GM23338 (cell line): Measurements from ENCODE around the gene OBSCN. TPM values are rescaled to one million over a fixed set of nuclear protein-coding genes. Genes with fewer than 3 reads are reported as not detected.

Source experiments
- ATAC-seq: fragments of 200-7000 bp; cut with Tn5 transposase; 3 replicates; pipeline ENCODE4 v1.9.1; 2020
- DNase-seq: peaks from one replicate; pipeline ENCODE4 v3.0.0-alpha.2; 2015; ENCODE audit warnings: low spot score
- H2AFZ ChIP-seq: fragments of 200-600 bp; sonication (generic); 2 replicates; pipeline ENCODE4 v1.8.0; 2016; ENCODE audit warnings: antibody characterized with exemption, mild to moderate bottlenecking, moderate library complexity
- H3F3A ChIP-seq: fragments of 200-600 bp; sonication (generic); replicated peaks from 2 replicates; pipeline ENCODE4 v1.8.0; 2017; ENCODE audit warnings: antibody characterized with exemption, mixed run types, low read depth
- H3K27ac ChIP-seq: fragments of 200-600 bp; sonication (generic); 2 replicates; pipeline ENCODE4 v1.6.1; 2016; ENCODE audit warnings: low read depth
- H3K27me3 ChIP-seq: fragments of 200-600 bp; sonication (generic); 2 replicates; pipeline ENCODE4 v1.8.0; 2016; ENCODE audit warnings: mild to moderate bottlenecking, mixed run types, moderate library complexity; ENCODE audit not compliant: insufficient read depth
- H3K36me3 ChIP-seq: fragments of 200-600 bp; sonication (generic); 2 replicates; pipeline ENCODE4 v1.8.0; 2016; ENCODE audit warnings: mild to moderate bottlenecking; ENCODE audit not compliant: insufficient read depth
- H3K4me1 ChIP-seq: fragments of 200-600 bp; sonication (generic); 2 replicates; pipeline ENCODE4 v1.8.0; 2016; ENCODE audit warnings: mild to moderate bottlenecking, moderate library complexity; ENCODE audit not compliant: insufficient read depth
- H3K4me2 ChIP-seq: fragments of 200-600 bp; sonication (generic); 2 replicates; pipeline ENCODE4 v1.7.1; 2017; ENCODE audit warnings: mixed run types
- H3K4me3 ChIP-seq: fragments of 200-600 bp; sonication (generic); 2 replicates; pipeline ENCODE4 v1.6.1; 2016; ENCODE audit warnings: mixed run types
- H3K79me2 ChIP-seq: fragments of 200-600 bp; sonication (generic); replicated peaks from 2 replicates; pipeline ENCODE4 v1.8.0; 2017; ENCODE audit warnings: mild to moderate bottlenecking; ENCODE audit not compliant: insufficient read depth
- H3K9me2 ChIP-seq: fragments of 200-600 bp; sonication (generic); 2 replicates; pipeline ENCODE4 v1.8.0; 2017; ENCODE audit not compliant: insufficient read depth
- H4K20me1 ChIP-seq: fragments of 200-600 bp; sonication (generic); replicated peaks from 2 replicates; pipeline ENCODE4 v1.8.0; 2017; ENCODE audit warnings: mild to moderate bottlenecking; ENCODE audit not compliant: insufficient read depth
- H3K27ac Mint-ChIP-seq: 2 replicates; pipeline ENCODE4 v1.8.0; 2020; ENCODE audit warnings: inconsistent platforms, mild to moderate bottlenecking, moderate library complexity, mixed read lengths
- H3K27me3 Mint-ChIP-seq: 3 replicates; pipeline ENCODE4 v1.8.0; 2022; ENCODE audit warnings: low read depth, mild to moderate bottlenecking, moderate library complexity, mixed read lengths, inconsistent platforms; ENCODE audit not compliant: insufficient read depth, poor library complexity
- H3K36me3 Mint-ChIP-seq: 3 replicates; pipeline ENCODE4 v1.8.0; 2021; ENCODE audit warnings: low read depth, mild to moderate bottlenecking, inconsistent platforms, moderate library complexity, mixed read lengths
- H3K4me1 Mint-ChIP-seq: 3 replicates; pipeline ENCODE4 v1.8.0; 2020; ENCODE audit warnings: mild to moderate bottlenecking, inconsistent platforms, mixed read lengths
- H3K4me3 Mint-ChIP-seq: 3 replicates; pipeline ENCODE4 v1.8.0; 2021; ENCODE audit warnings: moderate library complexity, mild to moderate bottlenecking, inconsistent platforms, mixed read lengths
- H3K9me3 Mint-ChIP-seq: 3 replicates; pipeline ENCODE4 v1.8.0; 2020; ENCODE audit warnings: moderate library complexity, mild to moderate bottlenecking, inconsistent platforms, mixed read lengths
- CREB1 ChIP-seq: fragments of 250-450 bp; sonication (Bioruptor Pico); IDR thresholded peaks from 2 replicates; pipeline ENCODE4 v1.5.0; 2020; ENCODE audit warnings: low read depth, mild to moderate bottlenecking, moderate library complexity
- EZH2 ChIP-seq: fragments of 200-600 bp; sonication (generic); IDR thresholded peaks from one replicate; pipeline ENCODE4 v1.8.0; 2017; ENCODE audit warnings: antibody characterized with exemption, mild to moderate bottlenecking, low read depth; ENCODE audit not compliant: unreplicated experiment
- EZH2phosphoT487 ChIP-seq: fragments of 200-600 bp; sonication (generic); IDR thresholded peaks from one replicate; pipeline ENCODE4 v1.8.1; 2018; ENCODE audit warnings: antibody characterized with exemption; ENCODE audit not compliant: unreplicated experiment
- JUNB ChIP-seq: IDR thresholded peaks from one replicate; pipeline ENCODE4 v1.6.1; 2016; ENCODE audit warnings: antibody characterized with exemption; ENCODE audit not compliant: unreplicated experiment
- NANOG ChIP-seq: IDR thresholded peaks from 2 replicates; pipeline ENCODE4 v1.6.1; 2016; ENCODE audit warnings: antibody characterized with exemption, borderline replicate concordance
- POLR2AphosphoS5 ChIP-seq: IDR thresholded peaks from 2 replicates; pipeline ENCODE4 v1.6.1; 2016; ENCODE audit warnings: antibody characterized with exemption, low read depth
- REST ChIP-seq: IDR thresholded peaks from one replicate; pipeline ENCODE4 v1.6.1; 2018; ENCODE audit warnings: antibody characterized with exemption; ENCODE audit not compliant: unreplicated experiment
- STAT1 ChIP-seq: IDR thresholded peaks from one replicate; pipeline ENCODE4 v1.6.1; 2016; ENCODE audit warnings: antibody characterized with exemption; ENCODE audit not compliant: unreplicated experiment
- ZNF114 ChIP-seq: fragments of 250-450 bp; sonication (Bioruptor Pico); IDR thresholded peaks from 2 replicates; pipeline ENCODE4 v1.5.0; 2020; ENCODE audit warnings: mild to moderate bottlenecking, moderate library complexity
- ZNF331 ChIP-seq: fragments of 250-450 bp; sonication (Bioruptor Pico); IDR thresholded peaks from 2 replicates; pipeline ENCODE4 v1.5.0; 2020; ENCODE audit warnings: low read depth, mild to moderate bottlenecking, moderate library complexity
- polyA plus RNA-seq: library from polyadenylated mRNA; unstranded; fragments of >200 nt; fragmentation: Nextera tagmentation; extraction: Ambion mirVana; gene quantifications from 2 replicates; pipeline ENCODE4 v1.2.1, GENCODE V29; 2016
- total RNA-seq: library from RNA; depleted of rRNA; stranded (reverse); fragments of >200 nt; shearing (Covaris generic); gene quantifications from 2 replicates; pipeline ENCODE4 v1.2.3, GENCODE V29; 2014
- TF ChIP-seq, protein P1 (sequence below): IDR thresholded peaks from 2 replicates; pipeline ENCODE4 v1.6.1; 2016; ENCODE audit warnings: antibody characterized with exemption
- TF ChIP-seq, protein P2 (sequence below), 2 experiments: fragments of 200-600 bp in 1 of 2; sonication (generic) in 1 of 2; conservative IDR thresholded peaks; 2 replicates each; pipeline versions ENCODE4 v1.5.1 to v1.6.1; 2016 to 2017; ENCODE audit warnings: antibody characterized with exemption in 2 of 2, low read depth in 2 of 2, mild to moderate bottlenecking in 2 of 2, moderate library complexity in 1 of 2

The OBSCN gene
- total and polyA plus RNA-seq, 2 experiments from 2014 or later = 8.4 to 38.5 TPM

DNA sequence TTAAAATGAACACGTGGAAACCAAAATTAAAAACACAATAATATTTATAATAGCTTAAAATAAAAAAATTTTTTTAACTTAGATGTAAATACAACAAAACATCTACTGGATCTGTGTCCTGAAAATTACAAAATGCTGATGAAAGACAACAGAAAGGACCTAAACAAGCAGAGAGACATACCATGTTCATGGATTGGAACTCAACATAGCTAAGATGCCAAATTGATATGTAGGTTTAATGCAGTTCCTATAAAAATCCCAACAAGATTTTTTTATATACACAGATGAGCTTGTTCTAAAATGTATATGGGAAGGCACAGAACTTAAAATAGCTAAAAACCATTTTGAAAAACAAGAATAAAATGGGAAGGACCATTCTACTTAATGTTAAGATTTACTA is 117.4 kb downstream of the OBSCN start:
- Histone ChIP-seq H3K79me2 (no peaks in the 10 kb centered on the region), H3K4me3 (no peak overlapping the region)
- ATAC-seq = no peak

GRCh38 chr1:228329887-228330286 is 122.0 kb downstream of the OBSCN start:
- ATAC-seq (no peak), DNase-seq (no peak)
- Histone ChIP-seq H3K27me3 (no peaks in the 10 kb centered on the region), H2AFZ (no peak overlapping the region), H3K9me2 (no peaks in the 10 kb centered on the region), H3K4me3 (no peak overlapping the region), H4K20me1 (no peaks in the 10 kb centered on the region), H3K79me2 (no peaks in the 10 kb centered on the region), H3K27ac (no peak overlapping the region), H3K36me3 (no peaks in the 10 kb centered on the region), H3K4me1 (no peaks in the 10 kb centered on the region), H3K4me2 (no peak overlapping the region), H3F3A (no peaks in the 10 kb centered on the region)
- Mint-ChIP-seq H3K27ac (no peak overlapping the region), H3K9me3 (no peaks in the 10 kb centered on the region), H3K4me1 (peaks cover 8% of the 10 kb centered on the region), H3K36me3 (peaks cover 5% of the 10 kb centered on the region; the same call in 2 of the 3 replicates), H3K4me3 (no peak overlapping the region), H3K27me3 (peaks cover 1% of the 10 kb centered on the region)
- TF ChIP-seq STAT1 (no peak), EZH2 (no peak), NANOG (no peak), EZH2phosphoT487 (no peak), POLR2AphosphoS5 (no peak), CREB1 (no peak)
- TF ChIP-seq, protein P1, sequence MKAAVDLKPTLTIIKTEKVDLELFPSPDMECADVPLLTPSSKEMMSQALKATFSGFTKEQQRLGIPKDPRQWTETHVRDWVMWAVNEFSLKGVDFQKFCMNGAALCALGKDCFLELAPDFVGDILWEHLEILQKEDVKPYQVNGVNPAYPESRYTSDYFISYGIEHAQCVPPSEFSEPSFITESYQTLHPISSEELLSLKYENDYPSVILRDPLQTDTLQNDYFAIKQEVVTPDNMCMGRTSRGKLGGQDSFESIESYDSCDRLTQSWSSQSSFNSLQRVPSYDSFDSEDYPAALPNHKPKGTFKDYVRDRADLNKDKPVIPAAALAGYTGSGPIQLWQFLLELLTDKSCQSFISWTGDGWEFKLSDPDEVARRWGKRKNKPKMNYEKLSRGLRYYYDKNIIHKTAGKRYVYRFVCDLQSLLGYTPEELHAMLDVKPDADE = no peak
- TF ChIP-seq, protein P2, sequence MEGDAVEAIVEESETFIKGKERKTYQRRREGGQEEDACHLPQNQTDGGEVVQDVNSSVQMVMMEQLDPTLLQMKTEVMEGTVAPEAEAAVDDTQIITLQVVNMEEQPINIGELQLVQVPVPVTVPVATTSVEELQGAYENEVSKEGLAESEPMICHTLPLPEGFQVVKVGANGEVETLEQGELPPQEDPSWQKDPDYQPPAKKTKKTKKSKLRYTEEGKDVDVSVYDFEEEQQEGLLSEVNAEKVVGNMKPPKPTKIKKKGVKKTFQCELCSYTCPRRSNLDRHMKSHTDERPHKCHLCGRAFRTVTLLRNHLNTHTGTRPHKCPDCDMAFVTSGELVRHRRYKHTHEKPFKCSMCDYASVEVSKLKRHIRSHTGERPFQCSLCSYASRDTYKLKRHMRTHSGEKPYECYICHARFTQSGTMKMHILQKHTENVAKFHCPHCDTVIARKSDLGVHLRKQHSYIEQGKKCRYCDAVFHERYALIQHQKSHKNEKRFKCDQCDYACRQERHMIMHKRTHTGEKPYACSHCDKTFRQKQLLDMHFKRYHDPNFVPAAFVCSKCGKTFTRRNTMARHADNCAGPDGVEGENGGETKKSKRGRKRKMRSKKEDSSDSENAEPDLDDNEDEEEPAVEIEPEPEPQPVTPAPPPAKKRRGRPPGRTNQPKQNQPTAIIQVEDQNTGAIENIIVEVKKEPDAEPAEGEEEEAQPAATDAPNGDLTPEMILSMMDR (conservative IDR thresholded peaks at IDR 0.05; ENCODE audit: low read depth in 2 of 2) = no peak

More for the DNA sequence above, 117.4 kb downstream of the OBSCN start:
- no peaks in the 10 kb centered on the region; the same call in 1 of the 2 replicates for H3K36me3 ChIP-seq
- H2AFZ ChIP-seq = no peak overlapping the region
- H3K27me3 Mint-ChIP-seq = no peaks in the 10 kb centered on the region
- no peak overlapping the region for H3K4me3 Mint-ChIP-seq
- no peak overlapping the region for H3K27ac ChIP-seq
- H3K36me3 Mint-ChIP-seq = peaks cover 18% of the 10 kb centered on the region; the same call in 2 of the 3 replicates
- H3K4me1 Mint-ChIP-seq = peaks cover 8% of the 10 kb centered on the region
- no peak overlapping the region for H3K27ac Mint-ChIP-seq
- H3K4me2 ChIP-seq = no peak overlapping the region
- no peaks in the 10 kb centered on the region for H3K9me3 Mint-ChIP-seq
- no peaks in the 10 kb centered on the region for H3K27me3 ChIP-seq
- H3K9me2 ChIP-seq = peaks cover 2% of the 10 kb centered on the region; the same call in 1 of the 2 replicates
- H4K20me1 ChIP-seq = no peaks in the 10 kb centered on the region
- DNase-seq = no peak
- no peaks in the 10 kb centered on the region for H3F3A ChIP-seq
- H3K4me1 ChIP-seq = no peaks in the 10 kb centered on the region
- TF ChIP-seq REST = no peak
- TF ChIP-seq, protein P2 (conservative IDR thresholded peaks at IDR 0.05; ENCODE audit: low read depth in 2 of 2) = no peak
- TF ChIP-seq JUNB = no peak
- TF ChIP-seq NANOG = no peak
- no peak for TF ChIP-seq ZNF114
- no peak for TF ChIP-seq ZNF331 (CRISPR knock-in tag)
